ENCODE data around the gene U2AF2. TPM values are rescaled to one million over a fixed set of nuclear protein-coding genes. Genes with fewer than 3 reads are reported as not detected.

Gene U2AF2
- total and polyA plus RNA-seq, 11 donors: 39.9 to 104 (median 72.7) TPM

- TF ChIP-seq CTCF (IDR thresholded peaks at IDR 0.05) (no peak), POLR2A (IDR thresholded peaks at IDR 0.05) (no peak)
- DNase-seq (peak in 1 of 5 donors; percentile 9), ATAC-seq (no peak)
- Histone ChIP-seq H3K9me3 (no peaks in the 10 kb centered on the region), H3K27ac (no peak overlapping the region), H3K4me3 (no peak overlapping the region), H3K36me3 (peaks cover 0 to 61% (median 36%) of the 10 kb centered on the region in 9 donors), H3K27me3 (no peaks in the 10 kb centered on the region), H3K4me1 (peaks cover 0 to 32% (median 3%) of the 10 kb centered on the region in 12 donors)
- intact Hi-C loops (cut with DNase I): no loop called here
- 90 to 93% (median 91%) methylated on average over 7 of the region's 7 CpGs for WGBS, 4 donors
These were observed 36.4 kb upstream of the U2AF2 start for GRCh38 chr19:55618426-55618825.

- peaks cover 0 to 52% (median 33%) of the 10 kb centered on the region in 9 donors for H3K36me3 ChIP-seq
These were observed 35.5 kb upstream of the U2AF2 start for GRCh38 chr19:55619286-55619685.

GRCh38 chr19:55620410-55621204 lies 34.2 kb upstream of the U2AF2 start:
- intact Hi-C loops (cut with DNase I): loop anchor here in 1 of 10 donors (5.0 kb wide), 1 partner anchor 103 kb away; no protein-coding TSS in a partner anchor

More at GRCh38 chr19:55619286-55619685, 35.5 kb upstream of the U2AF2 start:
- 84 to 93% (median 88%) methylated on average over 3 of the region's 3 CpGs for WGBS, 4 donors
- Histone ChIP-seq H3K9me3 (no peaks in the 10 kb centered on the region), H3K4me3 (no peak overlapping the region), H3K27me3 (no peaks in the 10 kb centered on the region), H3K4me1 (peaks cover 0 to 37% (median 9%) of the 10 kb centered on the region in 12 donors), H3K27ac (peak overlapping the region in 1 of 12 donors; percentile 58)
- DNase-seq: no peak
- ATAC-seq: no peak
- intact Hi-C loops (cut with DNase I): no loop called here
- TF ChIP-seq POLR2A (IDR thresholded peaks at IDR 0.05) (no peak), CTCF (IDR thresholded peaks at IDR 0.05) (no peak)

More at GRCh38 chr19:55620410-55621204, 34.2 kb upstream of the U2AF2 start:
- H3K4me3 ChIP-seq: no peak overlapping the region
- H3K9me3 ChIP-seq: no peaks in the 10 kb centered on the region
- DNase-seq (peak in 1 of 5 donors; percentile 37), ATAC-seq (no peak)
- peaks cover 0 to 43% (median 28%) of the 10 kb centered on the region in 9 donors for H3K36me3 ChIP-seq
- 87 to 92% (median 91%) methylated on average over 12 of the region's 12 CpGs for WGBS, 4 donors
- no peak overlapping the region for H3K27ac ChIP-seq
- TF ChIP-seq CTCF (IDR thresholded peaks at IDR 0.05) (no peak), POLR2A (IDR thresholded peaks at IDR 0.05) (no peak)
- no peaks in the 10 kb centered on the region for H3K27me3 ChIP-seq
- H3K4me1 ChIP-seq: peaks cover 0 to 48% (median 11%) of the 10 kb centered on the region in 12 donors

Measured in heart left ventricle (tissue), 16 donors.